GM06990 (cell line): Measurements from ENCODE around the gene ASMTL.

Experiments
- DNase-seq: peaks from one replicate; pipeline ENCODE4 v3.0.0-alpha.2; 2011; ENCODE audit not compliant: insufficient read length; ENCODE audit errors: extremely low read depth
- H3K27me3 ChIP-seq: replicated peaks from 2 replicates; pipeline ENCODE4 v1.6.0; 2011; ENCODE audit warnings: low read length; ENCODE audit not compliant: control insufficient read depth, insufficient read depth
- H3K36me3 ChIP-seq: 2 replicates; pipeline ENCODE4 v1.5.1; 2011; ENCODE audit warnings: low read length; ENCODE audit not compliant: control insufficient read depth, insufficient read depth
- H3K4me3 ChIP-seq: replicated peaks from 2 replicates; pipeline ENCODE4 v1.5.1; 2011; ENCODE audit warnings: low read depth, mild to moderate bottlenecking, control low read depth, low read length
- TF ChIP-seq, protein P1 (sequence below): IDR thresholded peaks from 2 replicates; pipeline ENCODE4 v1.5.1; 2011; ENCODE audit warnings: low read length, control low read depth, mild to moderate bottlenecking, inconsistent platforms; ENCODE audit not compliant: insufficient read depth, poor library complexity, severe bottlenecking

ASMTL gene

DNA sequence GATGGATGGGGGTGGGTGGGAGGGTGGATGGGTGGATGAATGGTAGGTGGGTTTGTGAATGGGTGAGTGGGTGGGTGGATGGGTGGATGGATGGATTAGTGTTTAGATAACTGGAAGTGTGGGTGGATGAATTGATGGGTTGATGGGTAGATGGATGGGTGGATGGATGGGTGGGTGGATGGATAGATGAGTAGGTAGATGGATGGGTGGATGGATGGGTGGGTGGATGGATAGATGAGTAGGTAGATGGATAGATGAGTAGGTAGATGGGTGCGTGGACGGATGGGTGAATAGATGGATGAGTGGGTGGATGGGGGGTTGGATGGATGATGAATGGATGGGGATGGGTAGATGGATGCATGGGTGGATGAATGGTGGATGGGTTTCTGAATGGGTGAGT lies 20.3 kb upstream of the ASMTL start:
- H3K4me3 ChIP-seq: no peak overlapping the region

DNA sequence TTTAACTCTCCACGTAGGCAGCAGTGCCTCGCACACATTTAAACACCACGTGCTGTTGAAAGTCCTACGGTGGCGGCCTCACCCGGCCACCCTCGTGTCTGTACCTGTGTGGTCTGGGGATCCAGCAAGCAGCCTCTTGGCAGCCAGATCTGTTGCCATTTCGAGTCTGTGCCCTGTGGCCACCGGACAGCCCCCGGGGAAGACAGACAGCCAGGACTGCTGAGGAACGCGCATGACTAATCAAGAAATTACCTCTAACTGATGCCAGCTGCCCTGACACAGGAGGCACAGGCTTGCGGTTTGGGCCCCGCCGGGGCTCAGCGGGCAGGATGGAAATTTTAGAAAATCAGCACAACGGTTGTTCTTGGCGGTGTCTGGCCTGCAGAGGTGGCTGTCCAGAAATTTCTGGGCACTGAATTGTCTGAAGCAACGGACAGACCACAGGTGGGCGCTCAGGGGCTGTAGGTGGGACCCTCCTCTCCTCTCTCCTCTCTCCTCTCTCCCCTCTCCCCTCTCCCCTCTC lies 15.6 kb upstream of the ASMTL start:
- H3K4me3 ChIP-seq: no peak overlapping the region
- no peaks in the 10 kb centered on the region for H3K27me3 ChIP-seq
- peaks cover 32% of the 10 kb centered on the region for H3K36me3 ChIP-seq
- DNase-seq: peak; percentile 89
- TF ChIP-seq, protein P1, sequence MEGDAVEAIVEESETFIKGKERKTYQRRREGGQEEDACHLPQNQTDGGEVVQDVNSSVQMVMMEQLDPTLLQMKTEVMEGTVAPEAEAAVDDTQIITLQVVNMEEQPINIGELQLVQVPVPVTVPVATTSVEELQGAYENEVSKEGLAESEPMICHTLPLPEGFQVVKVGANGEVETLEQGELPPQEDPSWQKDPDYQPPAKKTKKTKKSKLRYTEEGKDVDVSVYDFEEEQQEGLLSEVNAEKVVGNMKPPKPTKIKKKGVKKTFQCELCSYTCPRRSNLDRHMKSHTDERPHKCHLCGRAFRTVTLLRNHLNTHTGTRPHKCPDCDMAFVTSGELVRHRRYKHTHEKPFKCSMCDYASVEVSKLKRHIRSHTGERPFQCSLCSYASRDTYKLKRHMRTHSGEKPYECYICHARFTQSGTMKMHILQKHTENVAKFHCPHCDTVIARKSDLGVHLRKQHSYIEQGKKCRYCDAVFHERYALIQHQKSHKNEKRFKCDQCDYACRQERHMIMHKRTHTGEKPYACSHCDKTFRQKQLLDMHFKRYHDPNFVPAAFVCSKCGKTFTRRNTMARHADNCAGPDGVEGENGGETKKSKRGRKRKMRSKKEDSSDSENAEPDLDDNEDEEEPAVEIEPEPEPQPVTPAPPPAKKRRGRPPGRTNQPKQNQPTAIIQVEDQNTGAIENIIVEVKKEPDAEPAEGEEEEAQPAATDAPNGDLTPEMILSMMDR: peak; percentile 46

More for the DNA sequence above, 20.3 kb upstream of the ASMTL start:
- no peaks in the 10 kb centered on the region for H3K27me3 ChIP-seq
- peaks cover 6% of the 10 kb centered on the region for H3K36me3 ChIP-seq
- DNase-seq: no peak
- TF ChIP-seq, protein P1: no peak

DNA sequence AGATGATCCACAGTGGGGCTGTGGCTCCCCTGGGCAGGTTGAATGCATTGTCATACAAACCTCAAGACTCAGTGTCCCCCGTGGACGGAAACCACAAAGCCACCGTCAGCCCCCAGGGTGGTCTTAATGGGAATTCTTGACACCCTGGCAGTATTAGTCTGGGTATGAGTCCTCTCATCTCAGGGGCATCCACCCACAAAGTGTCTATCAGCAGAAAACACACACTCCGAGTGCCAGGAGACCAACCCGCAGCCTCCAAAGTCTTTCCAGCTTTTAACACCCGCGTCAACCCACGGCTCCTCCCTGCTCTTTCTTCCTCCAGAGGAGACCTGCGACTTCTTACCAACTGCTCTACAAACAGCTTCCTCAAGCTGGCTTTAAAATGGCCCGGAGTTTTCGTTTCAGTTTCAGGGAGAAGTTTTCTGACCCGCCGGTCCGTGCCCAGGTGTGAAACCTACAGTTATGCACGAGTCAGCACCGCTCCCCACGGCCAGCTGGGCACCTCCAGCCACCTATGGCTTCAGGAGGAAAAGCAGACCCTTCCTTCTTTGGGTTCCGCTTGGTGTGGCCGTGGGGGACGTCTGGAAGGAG lies 14.4 kb upstream of the ASMTL start:
- Histone ChIP-seq H3K36me3 (peaks cover 34% of the 10 kb centered on the region), H3K4me3 (peak overlapping the region; percentile 10), H3K27me3 (no peaks in the 10 kb centered on the region)

DNA sequence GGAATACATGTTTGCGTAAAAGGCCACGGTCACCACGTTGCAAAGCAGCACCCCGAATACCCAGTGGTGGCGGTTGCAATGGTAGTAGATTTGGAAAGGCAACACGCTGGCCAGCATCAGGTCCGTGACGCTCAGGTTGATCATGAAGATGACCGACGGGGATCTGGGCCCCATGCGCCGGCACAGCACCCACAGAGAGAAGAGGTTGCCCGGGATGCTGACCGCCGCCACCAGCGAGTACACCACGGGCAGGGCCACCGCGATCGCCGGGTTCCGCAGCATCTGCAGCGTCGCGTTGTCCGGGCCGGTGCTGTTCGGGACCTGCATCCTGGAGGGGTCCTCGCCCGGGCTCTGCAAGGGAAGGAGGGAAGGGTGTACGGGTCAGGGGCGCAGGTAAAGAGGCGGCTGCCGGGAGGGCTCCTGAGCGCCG lies 13.5 kb upstream of the ASMTL start:
- TF ChIP-seq, protein P1: no peak
- DNase-seq: no peak
- no peaks in the 10 kb centered on the region for H3K27me3 ChIP-seq
- peaks cover 34% of the 10 kb centered on the region for H3K36me3 ChIP-seq
- no peak overlapping the region for H3K4me3 ChIP-seq

More for the DNA sequence above, 14.4 kb upstream of the ASMTL start:
- DNase-seq: peak; percentile 79
- TF ChIP-seq, protein P1: no peak

DNA sequence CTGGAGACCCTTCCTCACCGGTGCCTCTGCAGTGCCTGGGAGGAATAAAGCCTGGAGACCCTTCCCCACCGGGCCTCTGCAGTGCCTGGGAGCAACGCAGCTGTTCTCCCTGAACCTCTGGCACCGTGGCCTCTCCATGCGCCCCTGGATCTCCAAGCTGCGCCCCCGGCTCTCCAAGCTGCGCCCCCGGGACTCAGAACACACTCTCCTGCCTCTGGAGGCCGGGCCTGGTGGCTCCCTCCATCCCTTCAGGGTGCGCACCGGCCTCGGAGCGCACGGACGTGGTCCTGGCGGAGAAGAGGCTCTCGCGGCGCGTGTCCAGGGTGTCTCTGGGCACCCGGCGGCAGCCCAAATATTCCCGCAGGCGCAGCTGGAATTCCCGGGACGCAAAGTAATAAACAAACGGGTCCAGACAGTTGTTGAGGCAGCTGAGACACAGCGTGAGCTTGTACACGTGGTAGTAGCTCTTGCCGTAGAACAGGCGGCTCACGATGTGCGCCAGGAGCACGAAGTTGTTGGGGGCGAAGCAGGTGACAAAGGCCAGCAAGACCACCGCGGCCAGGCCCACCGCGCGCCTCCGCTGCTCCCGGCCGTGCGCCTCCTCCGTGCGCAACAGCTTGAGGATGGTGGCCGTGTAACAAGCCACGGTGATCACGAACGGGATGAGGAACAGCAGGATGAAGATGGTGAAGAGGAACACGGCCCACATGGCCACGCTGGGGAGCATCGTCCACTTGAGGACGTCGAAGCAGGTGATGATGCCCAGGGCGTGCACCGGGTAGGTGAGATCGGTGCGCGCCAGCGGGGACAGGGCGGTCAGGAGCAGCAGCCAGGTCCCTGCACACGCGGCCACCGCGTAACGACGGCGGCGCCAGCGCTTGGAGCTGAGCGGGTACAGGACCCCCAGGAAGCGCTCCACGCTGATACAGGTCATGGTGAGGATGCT lies 12.8 kb upstream of the ASMTL start:
- Histone ChIP-seq H3K36me3 (peaks cover 34% of the 10 kb centered on the region), H3K27me3 (no peaks in the 10 kb centered on the region), H3K4me3 (no peak overlapping the region)
- no peak for DNase-seq
- TF ChIP-seq, protein P1: no peak
